GM23338 (cell line): Measurements from ENCODE around the gene FAM222A. TPM values are rescaled to one million over a fixed set of nuclear protein-coding genes. Genes with fewer than 3 reads are reported as not detected.

Experiments used
- ATAC-seq: fragments of 200-7000 bp; cut with Tn5 transposase; 3 replicates; pipeline ENCODE4 v1.9.1; 2020
- DNase-seq: peaks from one replicate; pipeline ENCODE4 v3.0.0-alpha.2; 2015; ENCODE audit warnings: low spot score
- H2AFZ ChIP-seq: fragments of 200-600 bp; sonication (generic); 2 replicates; pipeline ENCODE4 v1.8.0; 2016; ENCODE audit warnings: antibody characterized with exemption, mild to moderate bottlenecking, moderate library complexity
- H3F3A ChIP-seq: fragments of 200-600 bp; sonication (generic); replicated peaks from 2 replicates; pipeline ENCODE4 v1.8.0; 2017; ENCODE audit warnings: antibody characterized with exemption, mixed run types, low read depth
- H3K27ac ChIP-seq: fragments of 200-600 bp; sonication (generic); 2 replicates; pipeline ENCODE4 v1.6.1; 2016; ENCODE audit warnings: low read depth
- H3K27me3 ChIP-seq: fragments of 200-600 bp; sonication (generic); 2 replicates; pipeline ENCODE4 v1.8.0; 2016; ENCODE audit warnings: mild to moderate bottlenecking, mixed run types, moderate library complexity; ENCODE audit not compliant: insufficient read depth
- H3K36me3 ChIP-seq: fragments of 200-600 bp; sonication (generic); 2 replicates; pipeline ENCODE4 v1.8.0; 2016; ENCODE audit warnings: mild to moderate bottlenecking; ENCODE audit not compliant: insufficient read depth
- H3K4me1 ChIP-seq: fragments of 200-600 bp; sonication (generic); 2 replicates; pipeline ENCODE4 v1.8.0; 2016; ENCODE audit warnings: mild to moderate bottlenecking, moderate library complexity; ENCODE audit not compliant: insufficient read depth
- H3K4me2 ChIP-seq: fragments of 200-600 bp; sonication (generic); 2 replicates; pipeline ENCODE4 v1.7.1; 2017; ENCODE audit warnings: mixed run types
- H3K4me3 ChIP-seq: fragments of 200-600 bp; sonication (generic); 2 replicates; pipeline ENCODE4 v1.6.1; 2016; ENCODE audit warnings: mixed run types
- H3K79me2 ChIP-seq: fragments of 200-600 bp; sonication (generic); replicated peaks from 2 replicates; pipeline ENCODE4 v1.8.0; 2017; ENCODE audit warnings: mild to moderate bottlenecking; ENCODE audit not compliant: insufficient read depth
- H3K9me2 ChIP-seq: fragments of 200-600 bp; sonication (generic); 2 replicates; pipeline ENCODE4 v1.8.0; 2017; ENCODE audit not compliant: insufficient read depth
- H4K20me1 ChIP-seq: fragments of 200-600 bp; sonication (generic); replicated peaks from 2 replicates; pipeline ENCODE4 v1.8.0; 2017; ENCODE audit warnings: mild to moderate bottlenecking; ENCODE audit not compliant: insufficient read depth
- H3K27ac Mint-ChIP-seq: 2 replicates; pipeline ENCODE4 v1.8.0; 2020; ENCODE audit warnings: inconsistent platforms, mild to moderate bottlenecking, moderate library complexity, mixed read lengths
- H3K27me3 Mint-ChIP-seq: 3 replicates; pipeline ENCODE4 v1.8.0; 2022; ENCODE audit warnings: low read depth, mild to moderate bottlenecking, moderate library complexity, mixed read lengths, inconsistent platforms; ENCODE audit not compliant: insufficient read depth, poor library complexity
- H3K36me3 Mint-ChIP-seq: 3 replicates; pipeline ENCODE4 v1.8.0; 2021; ENCODE audit warnings: low read depth, mild to moderate bottlenecking, inconsistent platforms, moderate library complexity, mixed read lengths
- H3K4me1 Mint-ChIP-seq: 3 replicates; pipeline ENCODE4 v1.8.0; 2020; ENCODE audit warnings: mild to moderate bottlenecking, inconsistent platforms, mixed read lengths
- H3K4me3 Mint-ChIP-seq: 3 replicates; pipeline ENCODE4 v1.8.0; 2021; ENCODE audit warnings: moderate library complexity, mild to moderate bottlenecking, inconsistent platforms, mixed read lengths
- H3K9me3 Mint-ChIP-seq: 3 replicates; pipeline ENCODE4 v1.8.0; 2020; ENCODE audit warnings: moderate library complexity, mild to moderate bottlenecking, inconsistent platforms, mixed read lengths
- CREB1 ChIP-seq: fragments of 250-450 bp; sonication (Bioruptor Pico); IDR thresholded peaks from 2 replicates; pipeline ENCODE4 v1.5.0; 2020; ENCODE audit warnings: low read depth, mild to moderate bottlenecking, moderate library complexity
- EZH2 ChIP-seq: fragments of 200-600 bp; sonication (generic); IDR thresholded peaks from one replicate; pipeline ENCODE4 v1.8.0; 2017; ENCODE audit warnings: antibody characterized with exemption, mild to moderate bottlenecking, low read depth; ENCODE audit not compliant: unreplicated experiment
- polyA plus RNA-seq: library from polyadenylated mRNA; unstranded; fragments of >200 nt; fragmentation: Nextera tagmentation; extraction: Ambion mirVana; gene quantifications from 2 replicates; pipeline ENCODE4 v1.2.1, GENCODE V29; 2016
- total RNA-seq: library from RNA; depleted of rRNA; stranded (reverse); fragments of >200 nt; shearing (Covaris generic); gene quantifications from 2 replicates; pipeline ENCODE4 v1.2.3, GENCODE V29; 2014
- TF ChIP-seq, protein P1 (sequence below): IDR thresholded peaks from one replicate; pipeline ENCODE4 v1.6.1; 2018; ENCODE audit warnings: antibody characterized with exemption; ENCODE audit not compliant: unreplicated experiment
- TF ChIP-seq, protein P2 (sequence below), 2 experiments: fragments of 200-600 bp in 1 of 2; sonication (generic) in 1 of 2; conservative IDR thresholded peaks; 2 replicates each; pipeline versions ENCODE4 v1.5.1 to v1.6.1; 2016 to 2017; ENCODE audit warnings: antibody characterized with exemption in 2 of 2, low read depth in 2 of 2, mild to moderate bottlenecking in 2 of 2, moderate library complexity in 1 of 2
- TF ChIP-seq, protein P3 (sequence below): fragments of 250-450 bp; sonication (Bioruptor Pico); IDR thresholded peaks from 2 replicates; pipeline ENCODE4 v1.5.0; 2020; ENCODE audit warnings: mild to moderate bottlenecking, moderate library complexity

The FAM222A gene
- total and polyA plus RNA-seq, 2 experiments from 2014 or later: 0.78 to 2.1 TPM

DNA sequence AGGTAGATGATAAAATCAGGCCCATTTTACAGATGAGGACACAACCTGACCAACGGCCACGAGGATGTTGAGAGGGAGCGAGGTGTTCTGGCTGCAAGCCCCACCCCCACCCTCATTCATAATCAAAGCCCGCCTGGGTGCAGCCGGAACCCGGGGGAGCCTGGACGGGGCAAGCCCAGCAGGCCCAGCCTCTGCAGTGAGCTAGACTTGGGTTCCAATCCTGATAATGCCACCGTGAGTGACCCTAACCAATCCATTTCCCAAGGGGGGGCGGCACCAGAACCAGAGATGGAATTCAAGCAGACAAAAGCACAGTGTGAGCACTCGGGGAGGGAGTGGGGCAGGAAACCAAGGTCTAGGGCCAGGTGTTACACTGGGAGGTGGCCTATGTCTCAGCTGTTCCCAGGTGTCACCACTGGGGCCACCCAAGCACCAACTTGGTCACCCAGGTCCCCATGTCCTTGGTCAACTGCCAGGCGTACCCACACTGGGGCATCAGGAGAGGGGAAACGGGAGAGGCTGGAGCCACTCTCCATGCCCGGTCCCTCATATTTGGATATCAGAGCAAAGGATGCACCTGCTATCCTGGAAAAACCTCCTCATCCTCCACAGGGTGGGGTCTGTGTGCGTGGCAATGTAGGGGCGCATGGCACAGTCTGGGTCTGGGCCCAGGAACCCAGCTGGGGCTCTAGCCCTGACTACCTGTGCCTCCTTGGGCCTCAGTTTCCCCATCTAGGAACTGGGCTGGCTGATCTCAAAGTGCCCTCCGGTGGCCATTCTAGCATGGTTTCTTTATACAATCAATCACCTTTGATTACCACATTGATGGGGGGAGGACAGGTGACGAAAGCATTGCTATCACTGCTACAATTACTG, 58.4 kb downstream of the FAM222A start:
- Histone ChIP-seq H3K27ac (no peak overlapping the region), H3F3A (no peaks in the 10 kb centered on the region), H3K4me1 (no peaks in the 10 kb centered on the region), H3K79me2 (no peaks in the 10 kb centered on the region), H4K20me1 (no peaks in the 10 kb centered on the region), H3K36me3 (no peaks in the 10 kb centered on the region), H3K4me3 (no peak overlapping the region), H3K4me2 (no peak overlapping the region), H3K27me3 (no peaks in the 10 kb centered on the region), H2AFZ (no peak overlapping the region), H3K9me2 (no peaks in the 10 kb centered on the region)
- Mint-ChIP-seq H3K4me3 (no peak overlapping the region), H3K27ac (no peak overlapping the region), H3K27me3 (peaks cover 9% of the 10 kb centered on the region), H3K36me3 (no peaks in the 10 kb centered on the region), H3K9me3 (no peaks in the 10 kb centered on the region), H3K4me1 (peaks cover 14% of the 10 kb centered on the region)
- DNase-seq: no peak
- TF ChIP-seq, protein P1, sequence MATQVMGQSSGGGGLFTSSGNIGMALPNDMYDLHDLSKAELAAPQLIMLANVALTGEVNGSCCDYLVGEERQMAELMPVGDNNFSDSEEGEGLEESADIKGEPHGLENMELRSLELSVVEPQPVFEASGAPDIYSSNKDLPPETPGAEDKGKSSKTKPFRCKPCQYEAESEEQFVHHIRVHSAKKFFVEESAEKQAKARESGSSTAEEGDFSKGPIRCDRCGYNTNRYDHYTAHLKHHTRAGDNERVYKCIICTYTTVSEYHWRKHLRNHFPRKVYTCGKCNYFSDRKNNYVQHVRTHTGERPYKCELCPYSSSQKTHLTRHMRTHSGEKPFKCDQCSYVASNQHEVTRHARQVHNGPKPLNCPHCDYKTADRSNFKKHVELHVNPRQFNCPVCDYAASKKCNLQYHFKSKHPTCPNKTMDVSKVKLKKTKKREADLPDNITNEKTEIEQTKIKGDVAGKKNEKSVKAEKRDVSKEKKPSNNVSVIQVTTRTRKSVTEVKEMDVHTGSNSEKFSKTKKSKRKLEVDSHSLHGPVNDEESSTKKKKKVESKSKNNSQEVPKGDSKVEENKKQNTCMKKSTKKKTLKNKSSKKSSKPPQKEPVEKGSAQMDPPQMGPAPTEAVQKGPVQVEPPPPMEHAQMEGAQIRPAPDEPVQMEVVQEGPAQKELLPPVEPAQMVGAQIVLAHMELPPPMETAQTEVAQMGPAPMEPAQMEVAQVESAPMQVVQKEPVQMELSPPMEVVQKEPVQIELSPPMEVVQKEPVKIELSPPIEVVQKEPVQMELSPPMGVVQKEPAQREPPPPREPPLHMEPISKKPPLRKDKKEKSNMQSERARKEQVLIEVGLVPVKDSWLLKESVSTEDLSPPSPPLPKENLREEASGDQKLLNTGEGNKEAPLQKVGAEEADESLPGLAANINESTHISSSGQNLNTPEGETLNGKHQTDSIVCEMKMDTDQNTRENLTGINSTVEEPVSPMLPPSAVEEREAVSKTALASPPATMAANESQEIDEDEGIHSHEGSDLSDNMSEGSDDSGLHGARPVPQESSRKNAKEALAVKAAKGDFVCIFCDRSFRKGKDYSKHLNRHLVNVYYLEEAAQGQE: no peak
- TF ChIP-seq EZH2: no peak
- TF ChIP-seq, protein P2, sequence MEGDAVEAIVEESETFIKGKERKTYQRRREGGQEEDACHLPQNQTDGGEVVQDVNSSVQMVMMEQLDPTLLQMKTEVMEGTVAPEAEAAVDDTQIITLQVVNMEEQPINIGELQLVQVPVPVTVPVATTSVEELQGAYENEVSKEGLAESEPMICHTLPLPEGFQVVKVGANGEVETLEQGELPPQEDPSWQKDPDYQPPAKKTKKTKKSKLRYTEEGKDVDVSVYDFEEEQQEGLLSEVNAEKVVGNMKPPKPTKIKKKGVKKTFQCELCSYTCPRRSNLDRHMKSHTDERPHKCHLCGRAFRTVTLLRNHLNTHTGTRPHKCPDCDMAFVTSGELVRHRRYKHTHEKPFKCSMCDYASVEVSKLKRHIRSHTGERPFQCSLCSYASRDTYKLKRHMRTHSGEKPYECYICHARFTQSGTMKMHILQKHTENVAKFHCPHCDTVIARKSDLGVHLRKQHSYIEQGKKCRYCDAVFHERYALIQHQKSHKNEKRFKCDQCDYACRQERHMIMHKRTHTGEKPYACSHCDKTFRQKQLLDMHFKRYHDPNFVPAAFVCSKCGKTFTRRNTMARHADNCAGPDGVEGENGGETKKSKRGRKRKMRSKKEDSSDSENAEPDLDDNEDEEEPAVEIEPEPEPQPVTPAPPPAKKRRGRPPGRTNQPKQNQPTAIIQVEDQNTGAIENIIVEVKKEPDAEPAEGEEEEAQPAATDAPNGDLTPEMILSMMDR (conservative IDR thresholded peaks at IDR 0.05; ENCODE audit: low read depth in 2 of 2): peak; percentile 41 to 65
- TF ChIP-seq, protein P3, sequence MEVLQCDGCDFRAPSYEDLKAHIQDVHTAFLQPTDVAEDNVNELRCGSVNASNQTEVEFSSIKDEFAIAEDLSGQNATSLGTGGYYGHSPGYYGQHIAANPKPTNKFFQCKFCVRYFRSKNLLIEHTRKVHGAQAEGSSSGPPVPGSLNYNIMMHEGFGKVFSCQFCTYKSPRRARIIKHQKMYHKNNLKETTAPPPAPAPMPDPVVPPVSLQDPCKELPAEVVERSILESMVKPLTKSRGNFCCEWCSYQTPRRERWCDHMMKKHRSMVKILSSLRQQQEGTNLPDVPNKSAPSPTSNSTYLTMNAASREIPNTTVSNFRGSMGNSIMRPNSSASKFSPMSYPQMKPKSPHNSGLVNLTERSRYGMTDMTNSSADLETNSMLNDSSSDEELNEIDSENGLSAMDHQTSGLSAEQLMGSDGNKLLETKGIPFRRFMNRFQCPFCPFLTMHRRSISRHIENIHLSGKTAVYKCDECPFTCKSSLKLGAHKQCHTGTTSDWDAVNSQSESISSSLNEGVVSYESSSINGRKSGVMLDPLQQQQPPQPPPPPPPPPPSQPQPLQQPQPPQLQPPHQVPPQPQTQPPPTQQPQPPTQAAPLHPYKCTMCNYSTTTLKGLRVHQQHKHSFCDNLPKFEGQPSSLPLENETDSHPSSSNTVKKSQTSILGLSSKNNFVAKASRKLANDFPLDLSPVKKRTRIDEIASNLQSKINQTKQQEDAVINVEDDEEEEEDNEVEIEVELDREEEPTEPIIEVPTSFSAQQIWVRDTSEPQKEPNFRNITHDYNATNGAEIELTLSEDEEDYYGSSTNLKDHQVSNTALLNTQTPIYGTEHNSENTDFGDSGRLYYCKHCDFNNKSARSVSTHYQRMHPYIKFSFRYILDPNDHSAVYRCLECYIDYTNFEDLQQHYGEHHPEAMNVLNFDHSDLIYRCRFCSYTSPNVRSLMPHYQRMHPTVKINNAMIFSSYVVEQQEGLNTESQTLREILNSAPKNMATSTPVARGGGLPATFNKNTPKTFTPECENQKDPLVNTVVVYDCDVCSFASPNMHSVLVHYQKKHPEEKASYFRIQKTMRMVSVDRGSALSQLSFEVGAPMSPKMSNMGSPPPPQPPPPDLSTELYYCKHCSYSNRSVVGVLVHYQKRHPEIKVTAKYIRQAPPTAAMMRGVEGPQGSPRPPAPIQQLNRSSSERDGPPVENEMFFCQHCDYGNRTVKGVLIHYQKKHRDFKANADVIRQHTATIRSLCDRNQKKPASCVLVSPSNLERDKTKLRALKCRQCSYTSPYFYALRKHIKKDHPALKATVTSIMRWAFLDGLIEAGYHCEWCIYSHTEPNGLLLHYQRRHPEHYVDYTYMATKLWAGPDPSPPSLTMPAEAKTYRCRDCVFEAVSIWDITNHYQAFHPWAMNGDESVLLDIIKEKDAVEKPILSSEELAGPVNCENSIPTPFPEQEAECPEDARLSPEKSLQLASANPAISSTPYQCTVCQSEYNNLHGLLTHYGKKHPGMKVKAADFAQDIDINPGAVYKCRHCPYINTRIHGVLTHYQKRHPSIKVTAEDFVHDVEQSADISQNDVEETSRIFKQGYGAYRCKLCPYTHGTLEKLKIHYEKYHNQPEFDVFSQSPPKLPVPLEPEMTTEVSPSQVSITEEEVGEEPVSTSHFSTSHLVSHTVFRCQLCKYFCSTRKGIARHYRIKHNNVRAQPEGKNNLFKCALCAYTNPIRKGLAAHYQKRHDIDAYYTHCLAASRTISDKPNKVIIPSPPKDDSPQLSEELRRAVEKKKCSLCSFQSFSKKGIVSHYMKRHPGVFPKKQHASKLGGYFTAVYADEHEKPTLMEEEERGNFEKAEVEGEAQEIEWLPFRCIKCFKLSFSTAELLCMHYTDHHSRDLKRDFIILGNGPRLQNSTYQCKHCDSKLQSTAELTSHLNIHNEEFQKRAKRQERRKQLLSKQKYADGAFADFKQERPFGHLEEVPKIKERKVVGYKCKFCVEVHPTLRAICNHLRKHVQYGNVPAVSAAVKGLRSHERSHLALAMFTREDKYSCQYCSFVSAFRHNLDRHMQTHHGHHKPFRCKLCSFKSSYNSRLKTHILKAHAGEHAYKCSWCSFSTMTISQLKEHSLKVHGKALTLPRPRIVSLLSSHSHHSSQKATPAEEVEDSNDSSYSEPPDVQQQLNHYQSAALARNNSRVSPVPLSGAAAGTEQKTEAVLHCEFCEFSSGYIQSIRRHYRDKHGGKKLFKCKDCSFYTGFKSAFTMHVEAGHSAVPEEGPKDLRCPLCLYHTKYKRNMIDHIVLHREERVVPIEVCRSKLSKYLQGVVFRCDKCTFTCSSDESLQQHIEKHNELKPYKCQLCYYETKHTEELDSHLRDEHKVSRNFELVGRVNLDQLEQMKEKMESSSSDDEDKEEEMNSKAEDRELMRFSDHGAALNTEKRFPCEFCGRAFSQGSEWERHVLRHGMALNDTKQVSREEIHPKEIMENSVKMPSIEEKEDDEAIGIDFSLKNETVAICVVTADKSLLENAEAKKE: no peak
- TF ChIP-seq CREB1 (CRISPR knock-in tag): no peak
- peak; percentile 12 for ATAC-seq
